GM23338 (cell line): Measurements from ENCODE around the gene PPP1R9B. TPM values are rescaled to one million over a fixed set of nuclear protein-coding genes. Genes with fewer than 3 reads are reported as not detected.

Experiments
- ATAC-seq: fragments of 200-7000 bp; cut with Tn5 transposase; 3 replicates; pipeline ENCODE4 v1.9.1; 2020
- DNase-seq: peaks from one replicate; pipeline ENCODE4 v3.0.0-alpha.2; 2015; ENCODE audit warnings: low spot score
- H2AFZ ChIP-seq: fragments of 200-600 bp; sonication (generic); 2 replicates; pipeline ENCODE4 v1.8.0; 2016; ENCODE audit warnings: antibody characterized with exemption, mild to moderate bottlenecking, moderate library complexity
- H3F3A ChIP-seq: fragments of 200-600 bp; sonication (generic); replicated peaks from 2 replicates; pipeline ENCODE4 v1.8.0; 2017; ENCODE audit warnings: antibody characterized with exemption, mixed run types, low read depth
- H3K27ac ChIP-seq: fragments of 200-600 bp; sonication (generic); 2 replicates; pipeline ENCODE4 v1.6.1; 2016; ENCODE audit warnings: low read depth
- H3K27me3 ChIP-seq: fragments of 200-600 bp; sonication (generic); 2 replicates; pipeline ENCODE4 v1.8.0; 2016; ENCODE audit warnings: mild to moderate bottlenecking, mixed run types, moderate library complexity; ENCODE audit not compliant: insufficient read depth
- H3K36me3 ChIP-seq: fragments of 200-600 bp; sonication (generic); 2 replicates; pipeline ENCODE4 v1.8.0; 2016; ENCODE audit warnings: mild to moderate bottlenecking; ENCODE audit not compliant: insufficient read depth
- H3K4me1 ChIP-seq: fragments of 200-600 bp; sonication (generic); 2 replicates; pipeline ENCODE4 v1.8.0; 2016; ENCODE audit warnings: mild to moderate bottlenecking, moderate library complexity; ENCODE audit not compliant: insufficient read depth
- H3K4me2 ChIP-seq: fragments of 200-600 bp; sonication (generic); 2 replicates; pipeline ENCODE4 v1.7.1; 2017; ENCODE audit warnings: mixed run types
- H3K4me3 ChIP-seq: fragments of 200-600 bp; sonication (generic); 2 replicates; pipeline ENCODE4 v1.6.1; 2016; ENCODE audit warnings: mixed run types
- H3K79me2 ChIP-seq: fragments of 200-600 bp; sonication (generic); replicated peaks from 2 replicates; pipeline ENCODE4 v1.8.0; 2017; ENCODE audit warnings: mild to moderate bottlenecking; ENCODE audit not compliant: insufficient read depth
- H3K9me2 ChIP-seq: fragments of 200-600 bp; sonication (generic); 2 replicates; pipeline ENCODE4 v1.8.0; 2017; ENCODE audit not compliant: insufficient read depth
- H4K20me1 ChIP-seq: fragments of 200-600 bp; sonication (generic); replicated peaks from 2 replicates; pipeline ENCODE4 v1.8.0; 2017; ENCODE audit warnings: mild to moderate bottlenecking; ENCODE audit not compliant: insufficient read depth
- H3K27ac Mint-ChIP-seq: 2 replicates; pipeline ENCODE4 v1.8.0; 2020; ENCODE audit warnings: inconsistent platforms, mild to moderate bottlenecking, moderate library complexity, mixed read lengths
- H3K27me3 Mint-ChIP-seq: 3 replicates; pipeline ENCODE4 v1.8.0; 2022; ENCODE audit warnings: low read depth, mild to moderate bottlenecking, moderate library complexity, mixed read lengths, inconsistent platforms; ENCODE audit not compliant: insufficient read depth, poor library complexity
- H3K36me3 Mint-ChIP-seq: 3 replicates; pipeline ENCODE4 v1.8.0; 2021; ENCODE audit warnings: low read depth, mild to moderate bottlenecking, inconsistent platforms, moderate library complexity, mixed read lengths
- H3K4me1 Mint-ChIP-seq: 3 replicates; pipeline ENCODE4 v1.8.0; 2020; ENCODE audit warnings: mild to moderate bottlenecking, inconsistent platforms, mixed read lengths
- H3K4me3 Mint-ChIP-seq: 3 replicates; pipeline ENCODE4 v1.8.0; 2021; ENCODE audit warnings: moderate library complexity, mild to moderate bottlenecking, inconsistent platforms, mixed read lengths
- H3K9me3 Mint-ChIP-seq: 3 replicates; pipeline ENCODE4 v1.8.0; 2020; ENCODE audit warnings: moderate library complexity, mild to moderate bottlenecking, inconsistent platforms, mixed read lengths
- CREB1 ChIP-seq: fragments of 250-450 bp; sonication (Bioruptor Pico); IDR thresholded peaks from 2 replicates; pipeline ENCODE4 v1.5.0; 2020; ENCODE audit warnings: low read depth, mild to moderate bottlenecking, moderate library complexity
- CTCF ChIP-seq, 2 experiments: fragments of 200-600 bp in 1 of 2; sonication (generic) in 1 of 2; conservative IDR thresholded peaks; 2 replicates each; pipeline versions ENCODE4 v1.5.1 to v1.6.1; 2016 to 2017; ENCODE audit warnings: antibody characterized with exemption in 2 of 2, low read depth in 2 of 2, mild to moderate bottlenecking in 2 of 2, moderate library complexity in 1 of 2
- EZH2 ChIP-seq: fragments of 200-600 bp; sonication (generic); IDR thresholded peaks from one replicate; pipeline ENCODE4 v1.8.0; 2017; ENCODE audit warnings: antibody characterized with exemption, mild to moderate bottlenecking, low read depth; ENCODE audit not compliant: unreplicated experiment
- NANOG ChIP-seq: IDR thresholded peaks from 2 replicates; pipeline ENCODE4 v1.6.1; 2016; ENCODE audit warnings: antibody characterized with exemption, borderline replicate concordance
- POLR2AphosphoS5 ChIP-seq: IDR thresholded peaks from 2 replicates; pipeline ENCODE4 v1.6.1; 2016; ENCODE audit warnings: antibody characterized with exemption, low read depth
- ZNF114 ChIP-seq: fragments of 250-450 bp; sonication (Bioruptor Pico); IDR thresholded peaks from 2 replicates; pipeline ENCODE4 v1.5.0; 2020; ENCODE audit warnings: mild to moderate bottlenecking, moderate library complexity
- ZNF331 ChIP-seq: fragments of 250-450 bp; sonication (Bioruptor Pico); IDR thresholded peaks from 2 replicates; pipeline ENCODE4 v1.5.0; 2020; ENCODE audit warnings: low read depth, mild to moderate bottlenecking, moderate library complexity
- polyA plus RNA-seq: library from polyadenylated mRNA; unstranded; fragments of >200 nt; fragmentation: Nextera tagmentation; extraction: Ambion mirVana; gene quantifications from 2 replicates; pipeline ENCODE4 v1.2.1, GENCODE V29; 2016
- total RNA-seq: library from RNA; depleted of rRNA; stranded (reverse); fragments of >200 nt; shearing (Covaris generic); gene quantifications from 2 replicates; pipeline ENCODE4 v1.2.3, GENCODE V29; 2014
- TF ChIP-seq, protein P1 (sequence below): fragments of 250-450 bp; sonication (Bioruptor Pico); IDR thresholded peaks from 2 replicates; pipeline ENCODE4 v1.5.0; 2020; ENCODE audit warnings: mild to moderate bottlenecking, moderate library complexity
- TF ChIP-seq, protein P2 (sequence below): IDR thresholded peaks from one replicate; pipeline ENCODE4 v1.6.1; 2018; ENCODE audit warnings: antibody characterized with exemption; ENCODE audit not compliant: unreplicated experiment

The PPP1R9B gene
- total and polyA plus RNA-seq, 2 experiments from 2014 or later = 2.1 to 10.5 TPM

DNA sequence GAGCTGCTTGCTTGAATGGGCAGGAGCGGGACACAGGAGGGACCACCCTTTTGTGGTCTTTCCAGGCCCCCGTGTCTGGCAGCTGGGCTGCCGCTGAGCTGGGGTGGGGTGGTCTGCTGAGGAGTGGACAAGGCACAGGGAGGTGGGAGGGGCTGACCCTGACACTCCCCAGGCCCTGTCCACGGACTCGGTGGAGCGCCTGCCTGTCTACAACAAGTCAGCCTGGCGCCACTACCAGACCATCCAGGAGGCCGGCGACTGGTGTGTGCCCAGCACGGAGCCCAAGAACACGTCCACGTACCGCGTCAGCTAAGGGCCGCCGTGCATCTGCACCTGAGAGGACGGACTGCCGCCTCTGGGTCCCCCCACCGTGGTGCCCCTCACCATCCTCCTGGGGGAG lies 40.7 kb downstream of the PPP1R9B start (continued):
- TF ChIP-seq, protein P1, sequence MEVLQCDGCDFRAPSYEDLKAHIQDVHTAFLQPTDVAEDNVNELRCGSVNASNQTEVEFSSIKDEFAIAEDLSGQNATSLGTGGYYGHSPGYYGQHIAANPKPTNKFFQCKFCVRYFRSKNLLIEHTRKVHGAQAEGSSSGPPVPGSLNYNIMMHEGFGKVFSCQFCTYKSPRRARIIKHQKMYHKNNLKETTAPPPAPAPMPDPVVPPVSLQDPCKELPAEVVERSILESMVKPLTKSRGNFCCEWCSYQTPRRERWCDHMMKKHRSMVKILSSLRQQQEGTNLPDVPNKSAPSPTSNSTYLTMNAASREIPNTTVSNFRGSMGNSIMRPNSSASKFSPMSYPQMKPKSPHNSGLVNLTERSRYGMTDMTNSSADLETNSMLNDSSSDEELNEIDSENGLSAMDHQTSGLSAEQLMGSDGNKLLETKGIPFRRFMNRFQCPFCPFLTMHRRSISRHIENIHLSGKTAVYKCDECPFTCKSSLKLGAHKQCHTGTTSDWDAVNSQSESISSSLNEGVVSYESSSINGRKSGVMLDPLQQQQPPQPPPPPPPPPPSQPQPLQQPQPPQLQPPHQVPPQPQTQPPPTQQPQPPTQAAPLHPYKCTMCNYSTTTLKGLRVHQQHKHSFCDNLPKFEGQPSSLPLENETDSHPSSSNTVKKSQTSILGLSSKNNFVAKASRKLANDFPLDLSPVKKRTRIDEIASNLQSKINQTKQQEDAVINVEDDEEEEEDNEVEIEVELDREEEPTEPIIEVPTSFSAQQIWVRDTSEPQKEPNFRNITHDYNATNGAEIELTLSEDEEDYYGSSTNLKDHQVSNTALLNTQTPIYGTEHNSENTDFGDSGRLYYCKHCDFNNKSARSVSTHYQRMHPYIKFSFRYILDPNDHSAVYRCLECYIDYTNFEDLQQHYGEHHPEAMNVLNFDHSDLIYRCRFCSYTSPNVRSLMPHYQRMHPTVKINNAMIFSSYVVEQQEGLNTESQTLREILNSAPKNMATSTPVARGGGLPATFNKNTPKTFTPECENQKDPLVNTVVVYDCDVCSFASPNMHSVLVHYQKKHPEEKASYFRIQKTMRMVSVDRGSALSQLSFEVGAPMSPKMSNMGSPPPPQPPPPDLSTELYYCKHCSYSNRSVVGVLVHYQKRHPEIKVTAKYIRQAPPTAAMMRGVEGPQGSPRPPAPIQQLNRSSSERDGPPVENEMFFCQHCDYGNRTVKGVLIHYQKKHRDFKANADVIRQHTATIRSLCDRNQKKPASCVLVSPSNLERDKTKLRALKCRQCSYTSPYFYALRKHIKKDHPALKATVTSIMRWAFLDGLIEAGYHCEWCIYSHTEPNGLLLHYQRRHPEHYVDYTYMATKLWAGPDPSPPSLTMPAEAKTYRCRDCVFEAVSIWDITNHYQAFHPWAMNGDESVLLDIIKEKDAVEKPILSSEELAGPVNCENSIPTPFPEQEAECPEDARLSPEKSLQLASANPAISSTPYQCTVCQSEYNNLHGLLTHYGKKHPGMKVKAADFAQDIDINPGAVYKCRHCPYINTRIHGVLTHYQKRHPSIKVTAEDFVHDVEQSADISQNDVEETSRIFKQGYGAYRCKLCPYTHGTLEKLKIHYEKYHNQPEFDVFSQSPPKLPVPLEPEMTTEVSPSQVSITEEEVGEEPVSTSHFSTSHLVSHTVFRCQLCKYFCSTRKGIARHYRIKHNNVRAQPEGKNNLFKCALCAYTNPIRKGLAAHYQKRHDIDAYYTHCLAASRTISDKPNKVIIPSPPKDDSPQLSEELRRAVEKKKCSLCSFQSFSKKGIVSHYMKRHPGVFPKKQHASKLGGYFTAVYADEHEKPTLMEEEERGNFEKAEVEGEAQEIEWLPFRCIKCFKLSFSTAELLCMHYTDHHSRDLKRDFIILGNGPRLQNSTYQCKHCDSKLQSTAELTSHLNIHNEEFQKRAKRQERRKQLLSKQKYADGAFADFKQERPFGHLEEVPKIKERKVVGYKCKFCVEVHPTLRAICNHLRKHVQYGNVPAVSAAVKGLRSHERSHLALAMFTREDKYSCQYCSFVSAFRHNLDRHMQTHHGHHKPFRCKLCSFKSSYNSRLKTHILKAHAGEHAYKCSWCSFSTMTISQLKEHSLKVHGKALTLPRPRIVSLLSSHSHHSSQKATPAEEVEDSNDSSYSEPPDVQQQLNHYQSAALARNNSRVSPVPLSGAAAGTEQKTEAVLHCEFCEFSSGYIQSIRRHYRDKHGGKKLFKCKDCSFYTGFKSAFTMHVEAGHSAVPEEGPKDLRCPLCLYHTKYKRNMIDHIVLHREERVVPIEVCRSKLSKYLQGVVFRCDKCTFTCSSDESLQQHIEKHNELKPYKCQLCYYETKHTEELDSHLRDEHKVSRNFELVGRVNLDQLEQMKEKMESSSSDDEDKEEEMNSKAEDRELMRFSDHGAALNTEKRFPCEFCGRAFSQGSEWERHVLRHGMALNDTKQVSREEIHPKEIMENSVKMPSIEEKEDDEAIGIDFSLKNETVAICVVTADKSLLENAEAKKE (CRISPR knock-in tag) = no peak
- TF ChIP-seq, protein P2, sequence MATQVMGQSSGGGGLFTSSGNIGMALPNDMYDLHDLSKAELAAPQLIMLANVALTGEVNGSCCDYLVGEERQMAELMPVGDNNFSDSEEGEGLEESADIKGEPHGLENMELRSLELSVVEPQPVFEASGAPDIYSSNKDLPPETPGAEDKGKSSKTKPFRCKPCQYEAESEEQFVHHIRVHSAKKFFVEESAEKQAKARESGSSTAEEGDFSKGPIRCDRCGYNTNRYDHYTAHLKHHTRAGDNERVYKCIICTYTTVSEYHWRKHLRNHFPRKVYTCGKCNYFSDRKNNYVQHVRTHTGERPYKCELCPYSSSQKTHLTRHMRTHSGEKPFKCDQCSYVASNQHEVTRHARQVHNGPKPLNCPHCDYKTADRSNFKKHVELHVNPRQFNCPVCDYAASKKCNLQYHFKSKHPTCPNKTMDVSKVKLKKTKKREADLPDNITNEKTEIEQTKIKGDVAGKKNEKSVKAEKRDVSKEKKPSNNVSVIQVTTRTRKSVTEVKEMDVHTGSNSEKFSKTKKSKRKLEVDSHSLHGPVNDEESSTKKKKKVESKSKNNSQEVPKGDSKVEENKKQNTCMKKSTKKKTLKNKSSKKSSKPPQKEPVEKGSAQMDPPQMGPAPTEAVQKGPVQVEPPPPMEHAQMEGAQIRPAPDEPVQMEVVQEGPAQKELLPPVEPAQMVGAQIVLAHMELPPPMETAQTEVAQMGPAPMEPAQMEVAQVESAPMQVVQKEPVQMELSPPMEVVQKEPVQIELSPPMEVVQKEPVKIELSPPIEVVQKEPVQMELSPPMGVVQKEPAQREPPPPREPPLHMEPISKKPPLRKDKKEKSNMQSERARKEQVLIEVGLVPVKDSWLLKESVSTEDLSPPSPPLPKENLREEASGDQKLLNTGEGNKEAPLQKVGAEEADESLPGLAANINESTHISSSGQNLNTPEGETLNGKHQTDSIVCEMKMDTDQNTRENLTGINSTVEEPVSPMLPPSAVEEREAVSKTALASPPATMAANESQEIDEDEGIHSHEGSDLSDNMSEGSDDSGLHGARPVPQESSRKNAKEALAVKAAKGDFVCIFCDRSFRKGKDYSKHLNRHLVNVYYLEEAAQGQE = no peak
- TF ChIP-seq NANOG (no peak), EZH2 (no peak)

- ATAC-seq = no peak
- Histone ChIP-seq H3K36me3 (no peaks in the 10 kb centered on the region), H2AFZ (no peak overlapping the region), H3K4me3 (no peak overlapping the region), H3K27me3 (no peaks in the 10 kb centered on the region; the same call in 1 of the 2 replicates), H3K4me1 (peaks cover 5% of the 10 kb centered on the region; the same call in 1 of the 2 replicates), H3K4me2 (no peak overlapping the region), H3K9me2 (no peaks in the 10 kb centered on the region), H3K79me2 (no peaks in the 10 kb centered on the region), H3K27ac (no peak overlapping the region), H3F3A (no peaks in the 10 kb centered on the region), H4K20me1 (no peaks in the 10 kb centered on the region)
- DNase-seq = no peak
- no peaks in the 10 kb centered on the region; the same call in 1 of the 3 replicates for H3K4me1 Mint-ChIP-seq
- H3K4me3 Mint-ChIP-seq = no peak overlapping the region
- no peaks in the 10 kb centered on the region for H3K9me3 Mint-ChIP-seq
- H3K27ac Mint-ChIP-seq = no peak overlapping the region
- peaks cover 15% of the 10 kb centered on the region for H3K27me3 Mint-ChIP-seq
- no peaks in the 10 kb centered on the region; the same call in 1 of the 3 replicates for H3K36me3 Mint-ChIP-seq
- TF ChIP-seq NANOG (no peak), ZNF114 (CRISPR knock-in tag) (no peak), ZNF331 (CRISPR knock-in tag) (no peak), CREB1 (CRISPR knock-in tag) (no peak), CTCF (conservative IDR thresholded peaks at IDR 0.05; ENCODE audit: low read depth in 2 of 2) (no peak), POLR2AphosphoS5 (no peak)
Measured at GRCh38 chr17:50109207-50109606, 41.3 kb downstream of the PPP1R9B start.
